Panc1 (cell line): ENCODE measurements around the gene CLDN15. TPM values are rescaled to one million over a fixed set of nuclear protein-coding genes. Genes with fewer than 3 reads are reported as not detected.

Source experiments
- ATAC-seq: fragments of 200-7000 bp; cut with Tn5 transposase; 2 replicates; pipeline ENCODE4 v1.9.1; 2020; ENCODE audit warnings: mild to moderate bottlenecking, moderate library complexity
- BruUV-seq: library from RNA; stranded (reverse); fragments of 400-500 nt; replicated peaks from 2 replicates; lab custom pipeline; 2021; lab: Mats Ljungman, UMichigan
- CTCF ChIA-PET: fragments of 300-600 bp; sonication (Branson Sonifier 250); formaldehyde crosslinking; loops from one replicate; lab custom pipeline; 2022; ENCODE audit warnings: antibody characterized with exemption; lab: Charles Lee
- POLR2A ChIA-PET: fragments of 300-600 bp; sonication (Branson Sonifier 250); formaldehyde crosslinking; loops from one replicate; lab custom pipeline; 2022; ENCODE audit warnings: antibody characterized with exemption; lab: Charles Lee
- DNase-seq: peaks from one replicate; pipeline ENCODE4 v3.0.0-alpha.2; 2010; ENCODE audit warnings: low read depth, low spot score
- H3K27ac ChIP-seq: 2 replicates; pipeline ENCODE4 v1.5.1; 2011; ENCODE audit warnings: mild to moderate bottlenecking, low read length, inconsistent platforms
- H3K27me3 ChIP-seq: fragments of 200-500 bp; sonication (Bioruptor generic); 2 replicates; pipeline ENCODE4 v1.6.0; 2014; ENCODE audit warnings: low read length, inconsistent platforms; ENCODE audit not compliant: control insufficient read depth, insufficient read depth
- H3K36me3 ChIP-seq: fragments of 200-500 bp; sonication (Bioruptor generic); 2 replicates; pipeline ENCODE4 v1.5.1; 2014; ENCODE audit warnings: inconsistent platforms, mild to moderate bottlenecking, low read length, moderate library complexity; ENCODE audit not compliant: control insufficient read depth, insufficient read depth
- H3K4me1 ChIP-seq: 2 replicates; pipeline ENCODE4 v1.5.1; 2011; ENCODE audit warnings: inconsistent platforms, mild to moderate bottlenecking, low read length, moderate library complexity; ENCODE audit not compliant: control insufficient read depth, insufficient read depth
- H3K4me3 ChIP-seq, 2 experiments: 2 replicates each; pipeline ENCODE4 v1.5.1; 2011 to 2012; ENCODE audit warnings: low read depth in 2 of 2, low read length in 2 of 2, mild to moderate bottlenecking in 2 of 2, inconsistent platforms in 1 of 2, moderate library complexity in 1 of 2
- H3K9me3 ChIP-seq: fragments of 200-500 bp; sonication (Bioruptor generic); 2 replicates; pipeline ENCODE4 v1.5.1; 2014; ENCODE audit warnings: low read depth, mild to moderate bottlenecking, inconsistent platforms, low read length, moderate library complexity; ENCODE audit not compliant: control insufficient read depth, insufficient read depth
- CTCF ChIP-seq: fragments of 450-650 bp; IDR thresholded peaks from 2 replicates; pipeline ENCODE4 v1.5.1; 2017; ENCODE audit warnings: mild to moderate bottlenecking
- POLR2AphosphoS5 ChIP-seq: IDR thresholded peaks from 2 replicates; pipeline ENCODE4 v1.6.1; 2012; ENCODE audit warnings: mild to moderate bottlenecking, low read depth, low read length, moderate library complexity
- REST ChIP-seq, 2 experiments: IDR thresholded peaks; 2 replicates each; pipeline ENCODE4 v1.6.1; 2011 to 2012; ENCODE audit warnings: low read depth in 2 of 2, control low read depth in 1 of 2, low read length in 1 of 2, mild to moderate bottlenecking in 1 of 2, moderate library complexity in 1 of 2; ENCODE audit not compliant: insufficient read depth in 1 of 2
- SIN3A ChIP-seq: IDR thresholded peaks from 2 replicates; pipeline ENCODE4 v1.6.1; 2012; ENCODE audit warnings: low read depth, mild to moderate bottlenecking, low read length, moderate library complexity, borderline replicate concordance; ENCODE audit not compliant: insufficient read depth
- TCF7L2 ChIP-seq: IDR thresholded peaks from 2 replicates; pipeline ENCODE4 v1.6.1; 2011; ENCODE audit warnings: mild to moderate bottlenecking, low read depth, low read length, inconsistent platforms
- in situ Hi-C: cut with HindIII; loops from 2 replicates; pipeline ENCODE4 v1.10.0; 2016; ENCODE audit warnings: low sequenced_read_pairs, low pct_unique_long_range_greater_than_20kb
- intact Hi-C: fragments of 100-400 bp; cut with micrococcal nuclease; formaldehyde crosslinking; loops from one replicate; pipeline ENCODE4 v1.10.0; 2022; ENCODE audit not compliant: unreplicated experiment
- total RNA-seq: library from RNA; stranded (reverse); gene quantifications from one replicate; pipeline ENCODE4 v1.2.1, GENCODE V29; 2021; ENCODE audit not compliant: unreplicated experiment

The CLDN15 gene
- total RNA-seq, 1 experiment from 2014 or later, result 8.0 TPM

GRCh38 chr7:101241015-101241363 lies 3.4 kb upstream of the CLDN15 start:
- ATAC-seq (no peak), DNase-seq (no peak)
- no TSS peak for BruUV-seq
- no peaks in the 10 kb centered on the region; the same call in 1 of the 2 replicates for H3K36me3 ChIP-seq
- H3K9me3 ChIP-seq, result no peaks in the 10 kb centered on the region
- H3K27me3 ChIP-seq, result no peaks in the 10 kb centered on the region
- TF ChIP-seq REST (IDR thresholded peaks at IDR 0.05; ENCODE audit: insufficient read depth in 1 of 2, low read depth in 2 of 2, low read length in 1 of 2) (no peak), SIN3A (no peak), TCF7L2 (no peak), CTCF (no peak), POLR2AphosphoS5 (no peak)
- in situ Hi-C loops (no loop called here), intact Hi-C loops (no loop called here)
- H3K4me1 ChIP-seq, result peaks cover 12% of the 10 kb centered on the region; the same call in 1 of the 2 replicates
- no peak overlapping the region for H3K4me3 ChIP-seq
- ChIA-PET POLR2A (no interaction called here), CTCF (interaction anchor here (0.9 kb wide), 1 partner anchor 42 kb away, joined by 10 read pairs; no protein-coding TSS in a partner anchor)
- H3K27ac ChIP-seq, result no peak overlapping the region

- no peak overlapping the region for H3K4me3 ChIP-seq
- H3K4me1 ChIP-seq, result peaks cover 11% of the 10 kb centered on the region; the same call in 1 of the 2 replicates
- no peak for ATAC-seq
- in situ Hi-C loops (no loop called here), intact Hi-C loops (no loop called here)
- ChIA-PET CTCF (no interaction called here), POLR2A (no interaction called here)
- no peaks in the 10 kb centered on the region for H3K27me3 ChIP-seq
- TF ChIP-seq TCF7L2 (no peak), REST (IDR thresholded peaks at IDR 0.05; ENCODE audit: insufficient read depth in 1 of 2, low read depth in 2 of 2, low read length in 1 of 2) (no peak), CTCF (no peak), SIN3A (no peak), POLR2AphosphoS5 (no peak)
- H3K36me3 ChIP-seq, result no peaks in the 10 kb centered on the region; the same call in 1 of the 2 replicates
- no peak overlapping the region for H3K27ac ChIP-seq
- no peak for DNase-seq
- no peaks in the 10 kb centered on the region for H3K9me3 ChIP-seq
- no TSS peak for BruUV-seq
These were observed 2.8 kb upstream of the CLDN15 start for GRCh38 chr7:101240226-101241014.
